SU-DHL-6 (cell line): ENCODE results near the gene CDH7.

Experiments used
- H2AFZ ChIP-seq: fragments of 200-600 bp; sonication (generic); 2 replicates; pipeline ENCODE4 v1.6.1; 2014; ENCODE audit warnings: low read depth, mild to moderate bottlenecking, moderate library complexity, mixed read lengths, antibody characterized with exemption, low read length; ENCODE audit not compliant: severe bottlenecking
- H3F3A ChIP-seq: fragments of 200-600 bp; shearing (Covaris generic); 2 replicates; pipeline ENCODE4 v1.6.0; 2016; ENCODE audit warnings: antibody characterized with exemption, mild to moderate bottlenecking; ENCODE audit not compliant: insufficient read depth
- H3K27ac ChIP-seq: fragments of 200-600 bp; sonication (generic); 2 replicates; pipeline ENCODE4 v1.5.1; 2016; ENCODE audit warnings: low read depth, mild to moderate bottlenecking, low read length, moderate library complexity, mixed read lengths
- H3K27me3 ChIP-seq: fragments of 200-600 bp; sonication (generic), shearing (Covaris generic); 2 replicates; pipeline ENCODE4 v1.6.0; 2014; ENCODE audit warnings: mild to moderate bottlenecking, low read length
- H3K36me3 ChIP-seq: fragments of 200-600 bp; sonication (generic); 2 replicates; pipeline ENCODE4 v1.6.1; 2014; ENCODE audit warnings: mild to moderate bottlenecking, low read length, mixed read lengths
- H3K4me2 ChIP-seq: fragments of 300-600, 200-600 bp; shearing (Covaris generic), sonication (generic); 2 replicates; pipeline ENCODE4 v1.6.0; 2014; ENCODE audit warnings: low read length, low read depth, mild to moderate bottlenecking; ENCODE audit not compliant: poor library complexity, severe bottlenecking
- H3K4me3 ChIP-seq: fragments of 200-600 bp; sonication (generic); 2 replicates; pipeline ENCODE4 v1.5.1; 2014; ENCODE audit warnings: antibody characterized with exemption, low read length, mild to moderate bottlenecking, mixed read lengths; ENCODE audit not compliant: insufficient read depth, poor library complexity, severe bottlenecking
- H3K79me2 ChIP-seq: fragments of 200-600 bp; sonication (generic); 2 replicates; pipeline ENCODE4 v1.6.1; 2014; ENCODE audit warnings: mild to moderate bottlenecking, low read length, moderate library complexity; ENCODE audit not compliant: insufficient read depth
- H3K9ac ChIP-seq: fragments of 200-600 bp; sonication (generic); 2 replicates; pipeline ENCODE4 v1.7.0; 2014; ENCODE audit warnings: mild to moderate bottlenecking, low read length
- H3K9me2 ChIP-seq: fragments of 200-600 bp; sonication (generic); replicated peaks from 2 replicates; pipeline ENCODE4 v1.6.1; 2014; ENCODE audit warnings: low read length; ENCODE audit not compliant: insufficient read depth
- H3K9me3 ChIP-seq: fragments of 200-600 bp; sonication (generic); 2 replicates; pipeline ENCODE4 v1.6.1; 2014; ENCODE audit warnings: low read length, mixed read lengths; ENCODE audit not compliant: insufficient read depth
- H4K20me1 ChIP-seq: fragments of 200-600 bp; sonication (generic); 2 replicates; pipeline ENCODE4 v1.6.1; 2014; ENCODE audit warnings: low read depth, mild to moderate bottlenecking, antibody characterized with exemption, low read length, moderate library complexity, mixed read lengths
- CTCF ChIP-seq: fragments of 200-600 bp; sonication (generic); IDR thresholded peaks from one replicate; pipeline ENCODE4 v1.5.1; 2017; ENCODE audit warnings: antibody characterized with exemption, mild to moderate bottlenecking, low read length, moderate library complexity; ENCODE audit not compliant: insufficient read depth, poor library complexity, severe bottlenecking
- EZH2phosphoT487 ChIP-seq: fragments of 200-600 bp; sonication (generic), shearing (Covaris generic); conservative IDR thresholded peaks from 2 replicates; pipeline ENCODE4 v1.6.1; 2018; ENCODE audit warnings: mild to moderate bottlenecking, antibody characterized with exemption, low read length, moderate library complexity, mixed read lengths

The CDH7 gene

DNA sequence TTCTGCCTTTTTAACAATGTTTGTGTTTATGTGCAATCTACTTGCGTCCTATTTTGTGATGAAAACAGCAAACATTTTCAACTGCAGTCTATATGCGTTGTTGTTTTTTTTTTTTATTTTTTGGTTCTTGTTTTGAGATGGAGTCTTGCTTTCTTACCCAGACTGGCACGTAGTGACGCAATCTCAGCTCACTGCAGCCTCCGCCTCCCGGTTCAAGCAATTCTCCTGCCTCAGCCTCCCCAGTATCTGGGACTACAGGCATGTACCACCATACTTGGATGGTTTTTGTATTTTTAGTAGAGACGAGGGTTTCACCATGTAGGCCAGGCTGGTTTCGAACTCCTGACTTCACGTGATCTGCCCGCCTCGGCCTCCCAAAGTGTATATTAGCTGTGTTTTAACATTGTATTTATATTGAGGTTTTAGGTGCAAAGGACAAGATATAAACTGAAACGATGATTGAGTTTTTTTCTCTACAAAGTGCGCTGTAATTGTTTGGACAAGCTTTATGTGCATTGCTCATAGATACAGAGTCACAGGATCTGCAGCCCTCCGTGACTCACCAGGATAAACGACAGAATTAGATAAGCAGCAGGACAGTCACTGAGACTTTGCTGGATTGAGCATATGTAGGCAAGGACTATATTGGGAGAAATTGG, 17.4 kb downstream of the CDH7 start:
- H3K4me2 ChIP-seq = no peak overlapping the region
- H3K9ac ChIP-seq = no peak overlapping the region
- no peaks in the 10 kb centered on the region for H3F3A ChIP-seq
- H4K20me1 ChIP-seq = no peaks in the 10 kb centered on the region
- H3K27ac ChIP-seq = no peak overlapping the region
- H3K9me3 ChIP-seq = no peaks in the 10 kb centered on the region
- H2AFZ ChIP-seq = no peak overlapping the region
- TF ChIP-seq CTCF (no peak), EZH2phosphoT487 (no peak)
- H3K4me3 ChIP-seq = no peak overlapping the region
- H3K27me3 ChIP-seq = no peaks in the 10 kb centered on the region
- no peaks in the 10 kb centered on the region for H3K9me2 ChIP-seq
- H3K79me2 ChIP-seq = no peaks in the 10 kb centered on the region
- no peaks in the 10 kb centered on the region for H3K36me3 ChIP-seq

GRCh38 chr18:65769652-65770051, 18.8 kb downstream of the CDH7 start:
- Histone ChIP-seq H3K27me3 (no peaks in the 10 kb centered on the region), H3K9ac (no peak overlapping the region), H3K27ac (no peak overlapping the region)

DNA sequence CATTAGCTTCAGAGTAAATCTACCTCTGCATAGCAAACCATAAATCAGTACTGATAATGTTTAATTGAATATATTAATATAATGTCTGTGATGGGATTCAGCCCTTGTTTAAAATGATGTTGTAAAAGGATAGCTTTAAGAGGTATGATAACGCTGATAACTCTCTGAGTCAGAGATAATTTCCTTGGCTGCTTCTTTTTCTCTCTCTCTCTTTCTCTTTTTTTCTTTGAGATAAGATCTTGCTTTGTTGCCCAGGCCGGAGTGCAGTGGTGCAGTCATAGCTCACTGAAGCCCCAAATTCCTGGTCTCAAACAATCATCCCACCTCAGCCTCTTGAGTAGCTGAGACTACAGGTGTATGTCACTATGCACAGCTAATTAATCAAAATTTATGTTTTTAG, 35.7 kb downstream of the CDH7 start:
- H3K4me2 ChIP-seq = no peak overlapping the region
- H4K20me1 ChIP-seq = no peaks in the 10 kb centered on the region
- no peak overlapping the region for H3K27ac ChIP-seq
- no peaks in the 10 kb centered on the region for H3K36me3 ChIP-seq
- no peaks in the 10 kb centered on the region for H3K9me2 ChIP-seq
- H3F3A ChIP-seq = no peaks in the 10 kb centered on the region
- H3K9me3 ChIP-seq = no peaks in the 10 kb centered on the region
- H3K4me3 ChIP-seq = no peak overlapping the region
- TF ChIP-seq EZH2phosphoT487 (no peak), CTCF (no peak)
- no peak overlapping the region for H3K9ac ChIP-seq
- H3K79me2 ChIP-seq = no peaks in the 10 kb centered on the region
- H3K27me3 ChIP-seq = no peaks in the 10 kb centered on the region
- no peak overlapping the region for H2AFZ ChIP-seq

More at GRCh38 chr18:65769652-65770051, 18.8 kb downstream of the CDH7 start:
- Histone ChIP-seq H3K36me3 (no peaks in the 10 kb centered on the region), H4K20me1 (no peaks in the 10 kb centered on the region), H3K9me2 (no peaks in the 10 kb centered on the region), H3K79me2 (no peaks in the 10 kb centered on the region), H2AFZ (no peak overlapping the region), H3K9me3 (no peaks in the 10 kb centered on the region), H3K4me3 (no peak overlapping the region), H3F3A (no peaks in the 10 kb centered on the region), H3K4me2 (no peak overlapping the region)
- no peak for TF ChIP-seq EZH2phosphoT487
- no peak for TF ChIP-seq CTCF
